GM12878 (cell line): ENCODE measurements around the gene ARHGAP26. TPM values are rescaled to one million over a fixed set of nuclear protein-coding genes. Genes with fewer than 3 reads are reported as not detected.
A peak's percentile ranks its signal among the peaks of the same experiment; 100 is the strongest.

Experiments used
- BHLHE40 ChIP-seq, 2 experiments: fragments of 450-650 bp in 1 of 2; IDR thresholded peaks; 2 replicates each; pipeline ENCODE4 v1.6.1; 2011 to 2017; ENCODE audit warnings: low read depth in 2 of 2, borderline replicate concordance in 1 of 2, improper control_type of control experiment in 1 of 2, low read length in 1 of 2, mild to moderate bottlenecking in 1 of 2
- CBFB ChIP-seq: IDR thresholded peaks from 2 replicates; pipeline ENCODE4 v1.6.1; 2016; ENCODE audit warnings: antibody characterized with exemption, low read depth
- FOS ChIP-seq: IDR thresholded peaks from 3 replicates; pipeline ENCODE4 v1.6.1; 2011; ENCODE audit warnings: borderline replicate concordance; ENCODE audit not compliant: insufficient read length; ENCODE audit errors: extremely low read depth
- JUNB ChIP-seq: IDR thresholded peaks from 2 replicates; pipeline ENCODE4 v1.6.1; 2016; ENCODE audit warnings: antibody characterized with exemption, mild to moderate bottlenecking
- KLF5 ChIP-seq: fragments of 450-650 bp; IDR thresholded peaks from 2 replicates; pipeline ENCODE4 v1.6.1; 2014; ENCODE audit warnings: mild to moderate bottlenecking; ENCODE audit not compliant: partially characterized antibody
- MTA3 ChIP-seq: IDR thresholded peaks from 2 replicates; pipeline ENCODE4 v1.6.1; 2012; ENCODE audit warnings: low read length, inconsistent platforms, borderline replicate concordance
- MYB ChIP-seq: fragments of 150-350 bp; IDR thresholded peaks from 2 replicates; pipeline ENCODE4 v1.6.1; 2014; ENCODE audit warnings: mild to moderate bottlenecking, low read depth, low read length, borderline replicate concordance
- NBN ChIP-seq: fragments of 450-650 bp; IDR thresholded peaks from 2 replicates; pipeline ENCODE4 v1.6.1; 2016
- SIN3A ChIP-seq: IDR thresholded peaks from 2 replicates; pipeline ENCODE4 v1.6.1; 2012; ENCODE audit warnings: low read depth, low read length, improper control_type of control experiment
- SMAD1 ChIP-seq: fragments of 450-650 bp; IDR thresholded peaks from 2 replicates; pipeline ENCODE4 v1.6.1; 2018; ENCODE audit warnings: mild to moderate bottlenecking, low read depth; ENCODE audit not compliant: partially characterized antibody
- STAT1 ChIP-seq: fragments of 450-650 bp; conservative IDR thresholded peaks from 2 replicates; pipeline ENCODE4 v1.6.1; 2014; ENCODE audit warnings: antibody characterized with exemption, mild to moderate bottlenecking
- ZNF207 ChIP-seq: fragments of 450-650 bp; IDR thresholded peaks from 2 replicates; pipeline ENCODE4 v1.6.1; 2014; ENCODE audit warnings: antibody characterized with exemption, mild to moderate bottlenecking, borderline replicate concordance
- polyA plus RNA-seq, 11 experiments: library from polyadenylated mRNA; depleted of rRNA in 4 of 11; unstranded in 6 of 11; stranded (reverse) in 5 of 11; fragments of >200 nt; fragmentation: Nextera tagmentation in 4 of 11; fragmentation: Illumina TruSeq in 1 of 11; extraction: Ambion mirVana in 4 of 11; extraction: Trizol in 1 of 11; gene quantifications; 1 replicate in 1 of 11; 2 replicates in 10 of 11; pipeline versions ENCODE4 v1.2.1 to v1.2.3, GENCODE V29; 2011 to 2016; ENCODE audit warnings: inconsistent platforms in 2 of 11, missing spikeins in 2 of 11, low read depth in 1 of 11
- total RNA-seq, 4 experiments: library from RNA; depleted of rRNA in 3 of 4; stranded (reverse); fragments of >200 nt in 3 of 4; fragmentation: Illumina TruSeq in 1 of 4; extraction: Trizol in 1 of 4; gene quantifications; 2 replicates each; pipeline versions ENCODE4 v1.2.1 to v1.2.3, GENCODE V29; 2013 to 2021
- TF ChIP-seq, protein P1 (sequence below): IDR thresholded peaks from 2 replicates; pipeline ENCODE4 v1.6.1; 2011; ENCODE audit warnings: low read depth, low read length, improper control_type of control experiment, borderline replicate concordance
- TF ChIP-seq, protein P2 (sequence below): fragments of 450-650 bp; formaldehyde crosslinking; IDR thresholded peaks from 2 replicates; pipeline ENCODE4 v1.5.0; 2022; ENCODE audit warnings: mild to moderate bottlenecking, missing genetic modification characterization
- TF ChIP-seq, protein P3 (sequence below): fragments of 150-350 bp; IDR thresholded peaks from 2 replicates; pipeline ENCODE4 v1.6.1; 2014; ENCODE audit warnings: mild to moderate bottlenecking, low read depth, low read length
- TF ChIP-seq, protein P4 (sequence below): IDR thresholded peaks from 2 replicates; pipeline ENCODE4 v1.6.1; 2012; ENCODE audit warnings: low read depth, low read length, improper control_type of control experiment
- TF ChIP-seq, protein P5 (sequence below): fragments of 450-650 bp; IDR thresholded peaks from 2 replicates; pipeline ENCODE4 v1.6.1; 2016; ENCODE audit warnings: mild to moderate bottlenecking, moderate library complexity, borderline replicate concordance

ARHGAP26 gene
- total and polyA plus RNA-seq, 10 of the 15 experiments (the other 5 are each of a cell fraction or from before 2014, with no cell fraction given), result 9.4 to 41.5 (median 19.3) TPM

DNA sequence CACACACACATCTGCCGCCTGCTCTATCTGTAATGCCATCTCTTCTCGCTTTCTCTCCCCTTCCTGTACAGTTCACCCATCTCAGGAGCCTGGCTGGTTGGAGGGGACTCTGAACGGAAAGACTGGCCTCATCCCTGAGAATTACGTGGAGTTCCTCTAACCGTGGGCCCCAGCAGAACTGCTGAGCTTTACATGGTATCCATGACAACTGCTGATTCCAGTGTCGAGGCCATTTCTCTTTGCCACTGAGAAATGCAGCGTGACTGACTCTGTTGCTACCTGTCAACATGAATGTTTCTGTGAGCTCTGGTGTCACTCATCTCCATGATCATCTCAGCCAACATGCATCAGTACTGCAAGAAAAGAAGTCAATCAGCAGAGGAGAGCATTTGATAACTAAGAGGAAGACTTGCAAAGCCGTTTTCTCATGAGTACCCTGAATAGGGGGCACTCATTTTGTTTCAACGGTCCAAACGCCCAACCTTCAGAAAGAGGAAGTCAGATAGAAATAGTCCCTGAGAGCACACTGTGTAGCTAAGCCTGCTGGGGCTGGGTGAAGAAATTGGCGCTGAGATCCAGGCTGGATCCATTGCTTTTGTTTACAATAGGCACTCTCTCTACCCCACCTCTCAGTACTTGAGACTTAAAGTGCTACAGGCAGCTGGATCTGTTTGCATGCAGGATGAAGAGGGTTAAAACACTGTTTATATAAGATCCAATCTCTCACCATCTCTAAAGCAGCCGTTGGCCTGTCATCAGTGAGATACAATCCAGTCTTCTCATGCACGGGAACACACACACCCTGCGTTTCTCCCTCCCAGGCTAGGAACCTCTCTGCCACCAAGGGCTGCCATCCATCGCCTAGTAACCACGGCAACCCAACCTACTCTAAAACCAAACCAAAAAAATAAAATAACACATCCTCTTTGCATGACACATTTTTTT lies 452.4 kb downstream of the ARHGAP26 start (continued):
- no peak for TF ChIP-seq STAT1
- 0 out of 2 replicates have a peak, but pooled peaks have one; percentile 36 for TF ChIP-seq SIN3A
- no peak for TF ChIP-seq CBFB
- TF ChIP-seq NBN, result peak; percentile 14; the same call in 1 of the 2 replicates
- TF ChIP-seq, protein P1, sequence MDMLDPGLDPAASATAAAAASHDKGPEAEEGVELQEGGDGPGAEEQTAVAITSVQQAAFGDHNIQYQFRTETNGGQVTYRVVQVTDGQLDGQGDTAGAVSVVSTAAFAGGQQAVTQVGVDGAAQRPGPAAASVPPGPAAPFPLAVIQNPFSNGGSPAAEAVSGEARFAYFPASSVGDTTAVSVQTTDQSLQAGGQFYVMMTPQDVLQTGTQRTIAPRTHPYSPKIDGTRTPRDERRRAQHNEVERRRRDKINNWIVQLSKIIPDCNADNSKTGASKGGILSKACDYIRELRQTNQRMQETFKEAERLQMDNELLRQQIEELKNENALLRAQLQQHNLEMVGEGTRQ, result no peak
- no peak for TF ChIP-seq MTA3
- TF ChIP-seq, protein P2, sequence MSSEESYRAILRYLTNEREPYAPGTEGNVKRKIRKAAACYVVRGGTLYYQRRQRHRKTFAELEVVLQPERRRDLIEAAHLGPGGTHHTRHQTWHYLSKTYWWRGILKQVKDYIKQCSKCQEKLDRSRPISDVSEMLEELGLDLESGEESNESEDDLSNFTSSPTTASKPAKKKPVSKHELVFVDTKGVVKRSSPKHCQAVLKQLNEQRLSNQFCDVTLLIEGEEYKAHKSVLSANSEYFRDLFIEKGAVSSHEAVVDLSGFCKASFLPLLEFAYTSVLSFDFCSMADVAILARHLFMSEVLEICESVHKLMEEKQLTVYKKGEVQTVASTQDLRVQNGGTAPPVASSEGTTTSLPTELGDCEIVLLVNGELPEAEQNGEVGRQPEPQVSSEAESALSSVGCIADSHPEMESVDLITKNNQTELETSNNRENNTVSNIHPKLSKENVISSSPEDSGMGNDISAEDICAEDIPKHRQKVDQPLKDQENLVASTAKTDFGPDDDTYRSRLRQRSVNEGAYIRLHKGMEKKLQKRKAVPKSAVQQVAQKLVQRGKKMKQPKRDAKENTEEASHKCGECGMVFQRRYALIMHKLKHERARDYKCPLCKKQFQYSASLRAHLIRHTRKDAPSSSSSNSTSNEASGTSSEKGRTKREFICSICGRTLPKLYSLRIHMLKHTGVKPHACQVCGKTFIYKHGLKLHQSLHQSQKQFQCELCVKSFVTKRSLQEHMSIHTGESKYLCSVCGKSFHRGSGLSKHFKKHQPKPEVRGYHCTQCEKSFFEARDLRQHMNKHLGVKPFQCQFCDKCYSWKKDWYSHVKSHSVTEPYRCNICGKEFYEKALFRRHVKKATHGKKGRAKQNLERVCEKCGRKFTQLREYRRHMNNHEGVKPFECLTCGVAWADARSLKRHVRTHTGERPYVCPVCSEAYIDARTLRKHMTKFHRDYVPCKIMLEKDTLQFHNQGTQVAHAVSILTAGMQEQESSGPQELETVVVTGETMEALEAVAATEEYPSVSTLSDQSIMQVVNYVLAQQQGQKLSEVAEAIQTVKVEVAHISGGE, result no peak
- TF ChIP-seq JUNB, result 0 out of 2 replicates have a peak, but pooled peaks have one; percentile 4
- TF ChIP-seq MYB, result peak; percentile 56; the same call in 1 of the 2 replicates
- TF ChIP-seq, protein P3, sequence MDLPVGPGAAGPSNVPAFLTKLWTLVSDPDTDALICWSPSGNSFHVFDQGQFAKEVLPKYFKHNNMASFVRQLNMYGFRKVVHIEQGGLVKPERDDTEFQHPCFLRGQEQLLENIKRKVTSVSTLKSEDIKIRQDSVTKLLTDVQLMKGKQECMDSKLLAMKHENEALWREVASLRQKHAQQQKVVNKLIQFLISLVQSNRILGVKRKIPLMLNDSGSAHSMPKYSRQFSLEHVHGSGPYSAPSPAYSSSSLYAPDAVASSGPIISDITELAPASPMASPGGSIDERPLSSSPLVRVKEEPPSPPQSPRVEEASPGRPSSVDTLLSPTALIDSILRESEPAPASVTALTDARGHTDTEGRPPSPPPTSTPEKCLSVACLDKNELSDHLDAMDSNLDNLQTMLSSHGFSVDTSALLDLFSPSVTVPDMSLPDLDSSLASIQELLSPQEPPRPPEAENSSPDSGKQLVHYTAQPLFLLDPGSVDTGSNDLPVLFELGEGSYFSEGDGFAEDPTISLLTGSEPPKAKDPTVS, result no peak
- TF ChIP-seq, protein P4, sequence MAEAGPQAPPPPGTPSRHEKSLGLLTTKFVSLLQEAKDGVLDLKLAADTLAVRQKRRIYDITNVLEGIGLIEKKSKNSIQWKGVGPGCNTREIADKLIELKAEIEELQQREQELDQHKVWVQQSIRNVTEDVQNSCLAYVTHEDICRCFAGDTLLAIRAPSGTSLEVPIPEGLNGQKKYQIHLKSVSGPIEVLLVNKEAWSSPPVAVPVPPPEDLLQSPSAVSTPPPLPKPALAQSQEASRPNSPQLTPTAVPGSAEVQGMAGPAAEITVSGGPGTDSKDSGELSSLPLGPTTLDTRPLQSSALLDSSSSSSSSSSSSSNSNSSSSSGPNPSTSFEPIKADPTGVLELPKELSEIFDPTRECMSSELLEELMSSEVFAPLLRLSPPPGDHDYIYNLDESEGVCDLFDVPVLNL, result no peak
- TF ChIP-seq SMAD1, result peak; percentile 34
- TF ChIP-seq, protein P5, sequence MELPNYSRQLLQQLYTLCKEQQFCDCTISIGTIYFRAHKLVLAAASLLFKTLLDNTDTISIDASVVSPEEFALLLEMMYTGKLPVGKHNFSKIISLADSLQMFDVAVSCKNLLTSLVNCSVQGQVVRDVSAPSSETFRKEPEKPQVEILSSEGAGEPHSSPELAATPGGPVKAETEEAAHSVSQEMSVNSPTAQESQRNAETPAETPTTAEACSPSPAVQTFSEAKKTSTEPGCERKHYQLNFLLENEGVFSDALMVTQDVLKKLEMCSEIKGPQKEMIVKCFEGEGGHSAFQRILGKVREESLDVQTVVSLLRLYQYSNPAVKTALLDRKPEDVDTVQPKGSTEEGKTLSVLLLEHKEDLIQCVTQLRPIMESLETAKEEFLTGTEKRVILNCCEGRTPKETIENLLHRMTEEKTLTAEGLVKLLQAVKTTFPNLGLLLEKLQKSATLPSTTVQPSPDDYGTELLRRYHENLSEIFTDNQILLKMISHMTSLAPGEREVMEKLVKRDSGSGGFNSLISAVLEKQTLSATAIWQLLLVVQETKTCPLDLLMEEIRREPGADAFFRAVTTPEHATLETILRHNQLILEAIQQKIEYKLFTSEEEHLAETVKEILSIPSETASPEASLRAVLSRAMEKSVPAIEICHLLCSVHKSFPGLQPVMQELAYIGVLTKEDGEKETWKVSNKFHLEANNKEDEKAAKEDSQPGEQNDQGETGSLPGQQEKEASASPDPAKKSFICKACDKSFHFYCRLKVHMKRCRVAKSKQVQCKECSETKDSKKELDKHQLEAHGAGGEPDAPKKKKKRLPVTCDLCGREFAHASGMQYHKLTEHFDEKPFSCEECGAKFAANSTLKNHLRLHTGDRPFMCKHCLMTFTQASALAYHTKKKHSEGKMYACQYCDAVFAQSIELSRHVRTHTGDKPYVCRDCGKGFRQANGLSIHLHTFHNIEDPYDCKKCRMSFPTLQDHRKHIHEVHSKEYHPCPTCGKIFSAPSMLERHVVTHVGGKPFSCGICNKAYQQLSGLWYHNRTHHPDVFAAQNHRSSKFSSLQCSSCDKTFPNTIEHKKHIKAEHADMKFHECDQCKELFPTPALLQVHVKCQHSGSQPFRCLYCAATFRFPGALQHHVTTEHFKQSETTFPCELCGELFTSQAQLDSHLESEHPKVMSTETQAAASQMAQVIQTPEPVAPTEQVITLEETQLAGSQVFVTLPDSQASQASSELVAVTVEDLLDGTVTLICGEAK, result peak; percentile 25; the same call in 1 of the 2 replicates
- TF ChIP-seq KLF5, result no peak
- no peak for TF ChIP-seq FOS
- 0 out of 4 replicates have a peak, but pooled peaks have one; percentile 4 to 18 for TF ChIP-seq BHLHE40 (IDR thresholded peaks at IDR 0.05; ENCODE audit: borderline replicate concordance in 1 of 2, low read depth in 2 of 2, low read length in 1 of 2)
- TF ChIP-seq ZNF207, result 0 out of 2 replicates have a peak, but pooled peaks have one; percentile 10
